ENCODE results near the gene KHDC1L. TPM values are rescaled to one million over a fixed set of nuclear protein-coding genes. Genes with fewer than 3 reads are reported as not detected.

Gene KHDC1L
- polyA plus RNA-seq, 2 of the 4 experiments (the other 2 are of a cell fraction): 0.31 to 0.49 TPM

DNA sequence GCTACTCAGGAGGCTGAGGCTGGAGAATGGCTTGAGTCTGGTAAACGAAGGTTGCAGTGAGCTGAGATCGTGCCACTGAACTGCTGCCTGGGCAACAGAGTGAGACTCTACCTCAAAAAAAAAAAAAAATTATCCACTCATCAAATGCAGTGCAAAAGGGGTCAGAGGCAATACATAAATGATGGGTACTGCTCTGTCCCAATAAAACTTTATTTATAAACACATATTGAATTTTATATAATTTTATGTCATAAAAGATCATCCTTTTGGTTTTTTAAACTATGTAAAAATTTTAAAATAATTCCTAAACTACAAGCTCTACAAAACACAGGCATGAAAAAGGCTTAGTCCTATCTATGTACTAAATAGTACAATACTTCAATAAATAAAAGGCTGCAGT is 27.4 kb upstream of the KHDC1L start:
- TF ChIP-seq FOSB (CRISPR knock-in tag; IDR thresholded peaks at IDR 0.05) (no peak), HEYL (CRISPR knock-in tag; IDR thresholded peaks at IDR 0.05) (no peak)
- FAIRE-seq: no peak
- ATAC-seq: no peak
- H3K4me2 ChIP-seq: no peak overlapping the region
- no peak for DNase-seq (ENCODE audit: low read depth in 1 of 2, low spot score in 1 of 2)
- H3K27ac ChIP-seq: no peak overlapping the region
- ChIA-PET POLR2A (no interaction called here), CTCF (interaction anchor here (1.1 kb wide), 1 partner anchor 11 kb away, joined by 3 read pairs; no protein-coding TSS in a partner anchor)
- no peaks in the 10 kb centered on the region for H3K4me1 ChIP-seq
- H3K4me3 ChIP-seq: no peak overlapping the region
- no peaks in the 10 kb centered on the region for H3K9me3 ChIP-seq
- 74% methylated on average over 2 of the region's 2 CpGs for WGBS (ENCODE audit: missing lambda C conversion rate)

- no peak overlapping the region for H3K4me3 ChIP-seq
- POLR2A ChIA-PET: no interaction called here
- H3K4me2 ChIP-seq: no peak overlapping the region
- CTCF ChIA-PET: no interaction called here
- no peaks in the 10 kb centered on the region for H3K9me3 ChIP-seq
- no peak for TF ChIP-seq EHF (CRISPR knock-in tag; IDR thresholded peaks at IDR 0.05)
- TF ChIP-seq NR3C1 (IDR thresholded peaks at IDR 0.05): no peak
- no peak for TF ChIP-seq MAFK (IDR thresholded peaks at IDR 0.05; ENCODE audit: partially characterized antibody)
- DNase-seq (ENCODE audit: low read depth in 1 of 2, low spot score in 1 of 2) (no peak), FAIRE-seq (no peak), ATAC-seq (no peak)
- 0 out of 3 replicates have a peak, but pooled peaks cover 4% of the 10 kb centered on the region for H3K4me1 ChIP-seq
- no peak overlapping the region for H3K27ac ChIP-seq
Observed at GRCh38 chr6:73250016-73250415, 24.7 kb upstream of the KHDC1L start.

DNA sequence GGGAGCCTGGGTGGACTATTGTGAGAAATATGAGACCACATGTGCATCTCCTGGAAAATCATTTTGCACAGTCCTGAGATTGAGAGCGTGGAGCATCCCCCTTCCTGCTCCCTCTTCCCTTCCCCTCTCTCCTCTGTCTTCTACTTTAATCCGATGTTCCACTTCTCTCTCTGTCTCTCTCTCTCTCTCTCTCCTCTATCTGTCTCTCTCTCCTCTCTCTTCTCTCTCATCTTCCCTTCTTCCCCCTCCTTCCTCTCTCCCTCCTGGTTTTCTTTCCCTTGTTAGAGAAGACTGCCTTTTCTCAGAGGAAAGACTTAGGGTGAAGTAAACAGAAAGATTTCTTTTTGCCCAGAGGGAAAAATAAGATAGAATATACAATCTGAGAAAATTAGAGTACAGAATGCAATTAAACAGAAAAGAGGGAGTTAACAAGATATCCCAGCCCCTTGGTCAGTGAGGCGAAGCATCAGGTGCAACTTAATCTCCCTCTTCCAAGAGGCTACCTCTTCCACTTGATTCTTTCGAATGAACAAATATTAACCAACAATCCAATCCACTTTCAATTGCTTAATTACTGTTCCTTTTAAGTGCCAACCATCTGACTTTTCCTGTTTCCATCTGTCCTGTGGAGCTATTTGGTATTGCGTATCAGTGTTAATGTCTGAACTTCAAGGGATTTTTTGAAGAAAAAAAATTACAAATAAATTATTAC is 23.1 kb upstream of the KHDC1L start:
- DNase-seq (ENCODE audit: low read depth in 1 of 2, low spot score in 1 of 2) (no peak), FAIRE-seq (no peak), ATAC-seq (no peak)
- Histone ChIP-seq H3K4me2 (no peak overlapping the region), H3K9me3 (no peaks in the 10 kb centered on the region), H3K4me3 (no peak overlapping the region), H3K4me1 (0 out of 3 replicates have a peak, but pooled peaks cover 4% of the 10 kb centered on the region), H3K27ac (no peak overlapping the region)
- TF ChIP-seq FOXS1 (CRISPR knock-in tag; IDR thresholded peaks at IDR 0.05) (no peak), ZNF302 (CRISPR knock-in tag; IDR thresholded peaks at IDR 0.05) (no peak), FOSL2 (IDR thresholded peaks at IDR 0.05) (no peak), FOSL2 (CRISPR knock-in tag; IDR thresholded peaks at IDR 0.05) (no peak), HMGXB4 (CRISPR knock-in tag; IDR thresholded peaks at IDR 0.05; ENCODE audit: borderline replicate concordance) (no peak), HEYL (CRISPR knock-in tag; IDR thresholded peaks at IDR 0.05) (no peak), ZFP36 (IDR thresholded peaks at IDR 0.05; ENCODE audit: borderline replicate concordance, partially characterized antibody) (no peak), CBX8 (IDR thresholded peaks at IDR 0.05) (no peak), PBX3 (IDR thresholded peaks at IDR 0.05) (no peak), KDM1A (IDR thresholded peaks at IDR 0.05; ENCODE audit: low read depth) (no peak), RCOR1 (IDR thresholded peaks at IDR 0.05; ENCODE audit: low read depth, low read length) (no peak), HOXA7 (CRISPR knock-in tag; IDR thresholded peaks at IDR 0.05) (no peak), EP300 (IDR thresholded peaks at IDR 0.05) (no peak), RFX5 (IDR thresholded peaks at IDR 0.05) (no peak), POLR2AphosphoS2 (conservative IDR thresholded peaks at IDR 0.05; ENCODE audit: low read length) (no peak), REST (IDR thresholded peaks at IDR 0.05) (no peak)
- CTCF ChIA-PET: interaction anchor here (1.0 kb wide), 1 partner anchor 19 kb away, joined by 3 read pairs; no protein-coding TSS in a partner anchor
- WGBS (ENCODE audit: missing lambda C conversion rate): 67% methylated on average over 5 of the region's 5 CpGs
- POLR2A ChIA-PET: no interaction called here

Measured in A549 (cell line).